ENCODE results near the gene SERP2. TPM values are rescaled to one million over a fixed set of nuclear protein-coding genes. Genes with fewer than 3 reads are reported as not detected.

Gene SERP2
- total RNA-seq, 1 donor: 5.8 TPM

DNA sequence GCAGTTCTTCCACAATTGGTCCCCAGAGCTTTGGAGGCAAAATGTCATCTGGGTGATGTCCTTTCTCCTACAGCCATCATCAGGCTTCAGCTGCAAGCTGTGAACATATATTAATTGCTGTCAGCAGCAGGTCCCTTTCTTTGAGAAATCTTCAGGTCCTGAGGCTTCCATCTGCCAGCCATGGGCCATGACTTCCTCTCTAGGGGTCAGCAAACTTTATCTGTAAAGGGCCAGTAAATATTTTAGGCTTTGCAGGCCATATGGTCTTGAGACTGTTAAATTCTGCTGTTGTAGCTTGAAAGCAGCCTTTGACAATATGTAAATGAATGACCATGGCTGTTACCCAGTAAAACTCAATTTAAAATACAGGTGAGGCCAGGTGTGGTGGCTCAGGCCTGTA is 27.1 kb downstream of the SERP2 start:
- no peak overlapping the region for H3K4me3 ChIP-seq (ENCODE audit: insufficient read depth, low read length)
- H2AFZ ChIP-seq (ENCODE audit: low read length): no peak overlapping the region

DNA sequence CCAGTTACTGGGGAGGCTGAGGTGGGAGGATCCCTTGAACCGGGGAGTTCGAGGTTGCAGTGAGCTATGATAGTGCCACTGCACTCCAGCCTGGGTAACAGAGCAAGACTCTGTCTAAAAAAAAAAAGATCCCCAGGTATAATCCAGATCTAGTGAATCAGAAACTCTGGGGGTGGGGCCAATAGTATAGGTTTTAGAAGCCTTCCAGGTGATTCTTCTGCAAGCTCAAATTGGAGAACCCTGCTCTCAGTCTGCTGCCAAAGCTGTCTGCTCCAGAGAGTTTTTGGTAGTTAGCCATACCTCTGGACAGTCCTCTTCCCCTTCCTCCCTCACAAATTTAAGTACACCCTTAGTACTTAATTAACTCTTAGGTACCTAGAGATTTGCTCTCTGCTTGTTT is 28.0 kb downstream of the SERP2 start:
- H4K20me1 ChIP-seq (ENCODE audit: insufficient read depth, low read length): no peaks in the 10 kb centered on the region
- no peaks in the 10 kb centered on the region for H3K79me2 ChIP-seq (ENCODE audit: insufficient read depth, low read length)
- no peak overlapping the region for H2AFZ ChIP-seq (ENCODE audit: low read length)
- H3K4me3 ChIP-seq (ENCODE audit: insufficient read depth, low read length): no peak overlapping the region
- H3K4me1 ChIP-seq (ENCODE audit: insufficient read depth, low read length): peaks cover 7% of the 10 kb centered on the region
- H3K9me3 ChIP-seq (ENCODE audit: low read depth, low read length): no peaks in the 10 kb centered on the region
- H3K36me3 ChIP-seq (ENCODE audit: insufficient read depth, low read length): no peaks in the 10 kb centered on the region
- TF ChIP-seq, protein P1, sequence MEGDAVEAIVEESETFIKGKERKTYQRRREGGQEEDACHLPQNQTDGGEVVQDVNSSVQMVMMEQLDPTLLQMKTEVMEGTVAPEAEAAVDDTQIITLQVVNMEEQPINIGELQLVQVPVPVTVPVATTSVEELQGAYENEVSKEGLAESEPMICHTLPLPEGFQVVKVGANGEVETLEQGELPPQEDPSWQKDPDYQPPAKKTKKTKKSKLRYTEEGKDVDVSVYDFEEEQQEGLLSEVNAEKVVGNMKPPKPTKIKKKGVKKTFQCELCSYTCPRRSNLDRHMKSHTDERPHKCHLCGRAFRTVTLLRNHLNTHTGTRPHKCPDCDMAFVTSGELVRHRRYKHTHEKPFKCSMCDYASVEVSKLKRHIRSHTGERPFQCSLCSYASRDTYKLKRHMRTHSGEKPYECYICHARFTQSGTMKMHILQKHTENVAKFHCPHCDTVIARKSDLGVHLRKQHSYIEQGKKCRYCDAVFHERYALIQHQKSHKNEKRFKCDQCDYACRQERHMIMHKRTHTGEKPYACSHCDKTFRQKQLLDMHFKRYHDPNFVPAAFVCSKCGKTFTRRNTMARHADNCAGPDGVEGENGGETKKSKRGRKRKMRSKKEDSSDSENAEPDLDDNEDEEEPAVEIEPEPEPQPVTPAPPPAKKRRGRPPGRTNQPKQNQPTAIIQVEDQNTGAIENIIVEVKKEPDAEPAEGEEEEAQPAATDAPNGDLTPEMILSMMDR (IDR thresholded peaks at IDR 0.05; ENCODE audit: extremely low read depth, low read depth, low read length): no peak
- no peak for DNase-seq (ENCODE audit: insufficient read length, low spot score, missing footprints)
- no peak overlapping the region for H3K27ac ChIP-seq (ENCODE audit: low read depth, low read length)
- H3K4me2 ChIP-seq (ENCODE audit: insufficient read depth, low read length): no peak overlapping the region
- H3K27me3 ChIP-seq (ENCODE audit: insufficient read depth, low read length): peaks cover 7% of the 10 kb centered on the region

More for the DNA sequence above, 27.1 kb downstream of the SERP2 start:
- Histone ChIP-seq H3K27me3 (ENCODE audit: insufficient read depth, low read length) (peaks cover 4% of the 10 kb centered on the region), H3K36me3 (ENCODE audit: insufficient read depth, low read length) (no peaks in the 10 kb centered on the region), H3K79me2 (ENCODE audit: insufficient read depth, low read length) (no peaks in the 10 kb centered on the region), H3K27ac (ENCODE audit: low read depth, low read length) (no peak overlapping the region), H3K4me1 (ENCODE audit: insufficient read depth, low read length) (peaks cover 7% of the 10 kb centered on the region), H3K4me2 (ENCODE audit: insufficient read depth, low read length) (no peak overlapping the region), H4K20me1 (ENCODE audit: insufficient read depth, low read length) (no peaks in the 10 kb centered on the region), H3K9me3 (ENCODE audit: low read depth, low read length) (no peaks in the 10 kb centered on the region)
- no peak for DNase-seq (ENCODE audit: insufficient read length, low spot score, missing footprints)
- TF ChIP-seq, protein P1 (IDR thresholded peaks at IDR 0.05; ENCODE audit: extremely low read depth, low read depth, low read length): no peak

DNA sequence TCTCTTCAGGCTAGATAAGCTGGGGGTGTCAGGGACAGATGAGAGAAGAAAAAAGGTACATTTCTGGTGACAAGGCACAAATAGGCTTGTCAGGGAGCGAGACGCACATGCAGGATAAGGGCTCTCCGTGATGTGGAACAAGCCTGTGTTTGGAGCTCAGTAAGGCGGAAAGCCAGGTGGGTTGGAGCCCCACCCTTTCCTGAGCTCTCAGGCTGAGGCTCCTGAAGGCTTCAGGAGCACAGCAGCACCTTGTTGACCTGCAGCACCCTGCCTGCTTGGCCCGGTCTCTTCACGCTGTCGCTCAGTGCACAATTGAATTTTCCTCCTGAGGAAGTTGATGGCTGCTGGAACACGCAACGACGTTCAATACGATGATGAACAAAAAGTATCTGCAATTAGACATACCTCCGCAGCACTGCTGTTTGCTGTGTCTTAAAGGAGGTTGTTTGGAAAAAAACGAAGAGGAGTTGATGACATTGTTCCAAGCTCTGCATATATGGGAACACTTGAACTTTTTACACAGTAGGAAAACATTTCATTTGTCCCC is 29.3 kb downstream of the SERP2 start:
- Histone ChIP-seq H3K4me3 (ENCODE audit: insufficient read depth, low read length) (no peak overlapping the region), H3K9me3 (ENCODE audit: low read depth, low read length) (no peaks in the 10 kb centered on the region), H3K4me1 (ENCODE audit: insufficient read depth, low read length) (no peaks in the 10 kb centered on the region), H3K36me3 (ENCODE audit: insufficient read depth, low read length) (no peaks in the 10 kb centered on the region), H3K27ac (ENCODE audit: low read depth, low read length) (no peak overlapping the region), H3K4me2 (ENCODE audit: insufficient read depth, low read length) (no peak overlapping the region), H4K20me1 (ENCODE audit: insufficient read depth, low read length) (no peaks in the 10 kb centered on the region), H3K27me3 (ENCODE audit: insufficient read depth, low read length) (peaks cover 13% of the 10 kb centered on the region), H3K79me2 (ENCODE audit: insufficient read depth, low read length) (no peaks in the 10 kb centered on the region), H2AFZ (ENCODE audit: low read length) (no peak overlapping the region)
- TF ChIP-seq, protein P1 (IDR thresholded peaks at IDR 0.05; ENCODE audit: extremely low read depth, low read depth, low read length): no peak
- DNase-seq (ENCODE audit: insufficient read length, low spot score, missing footprints): no peak

DNA sequence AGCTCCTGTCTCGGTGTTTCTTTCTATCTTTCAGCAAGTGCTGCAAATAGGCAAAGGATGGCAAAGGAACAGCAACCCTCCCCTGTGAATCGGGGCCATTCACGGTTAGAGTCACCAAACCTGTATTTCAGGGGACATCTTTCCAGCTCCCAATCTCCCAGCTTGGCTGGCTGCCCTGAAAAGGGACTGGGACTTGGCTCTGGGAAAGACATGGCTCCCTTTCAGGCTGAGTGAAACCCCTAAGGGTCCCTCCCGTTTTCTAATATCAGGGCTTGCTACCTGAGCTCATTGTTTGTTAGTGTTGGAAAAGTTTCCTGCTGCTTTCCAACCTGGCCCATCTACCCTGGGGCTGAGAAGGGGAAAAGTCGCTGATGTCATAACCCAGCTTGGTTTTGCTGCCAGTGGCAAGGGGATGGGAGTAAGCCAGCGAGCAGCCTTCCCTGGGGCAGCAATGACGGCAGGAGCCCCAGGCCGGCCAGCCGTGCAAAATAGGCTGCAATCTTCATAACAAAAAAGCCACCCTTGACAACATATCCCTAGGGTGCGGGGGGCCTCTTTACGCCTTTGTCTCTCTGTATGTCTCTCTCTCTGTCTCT is 29.9 kb downstream of the SERP2 start:
- Histone ChIP-seq H3K4me1 (ENCODE audit: insufficient read depth, low read length) (no peaks in the 10 kb centered on the region), H4K20me1 (ENCODE audit: insufficient read depth, low read length) (no peaks in the 10 kb centered on the region), H3K79me2 (ENCODE audit: insufficient read depth, low read length) (no peaks in the 10 kb centered on the region), H3K4me3 (ENCODE audit: insufficient read depth, low read length) (no peak overlapping the region), H3K36me3 (ENCODE audit: insufficient read depth, low read length) (no peaks in the 10 kb centered on the region), H3K9me3 (ENCODE audit: low read depth, low read length) (no peaks in the 10 kb centered on the region), H3K4me2 (ENCODE audit: insufficient read depth, low read length) (peak overlapping the region; percentile 23), H3K27me3 (ENCODE audit: insufficient read depth, low read length) (peaks cover 13% of the 10 kb centered on the region), H2AFZ (ENCODE audit: low read length) (no peak overlapping the region), H3K27ac (ENCODE audit: low read depth, low read length) (no peak overlapping the region)
- peak; percentile 73 for DNase-seq (ENCODE audit: insufficient read length, low spot score, missing footprints)
- TF ChIP-seq, protein P1 (IDR thresholded peaks at IDR 0.05; ENCODE audit: extremely low read depth, low read depth, low read length): no peak
